HG03139 (cell line): ENCODE results near the gene CST3.
"Not testable (repeated sequence)": the region's sequence is repeated elsewhere in the genome, so short reads cannot be mapped to it uniquely, and the experiment has no call there.

Experiments
- ATAC-seq: cut with Tn5 transposase; IDR thresholded peaks from one replicate; pipeline ENCODE4 v1.9.1; 2021; ENCODE audit not compliant: unreplicated experiment

The CST3 gene

DNA sequence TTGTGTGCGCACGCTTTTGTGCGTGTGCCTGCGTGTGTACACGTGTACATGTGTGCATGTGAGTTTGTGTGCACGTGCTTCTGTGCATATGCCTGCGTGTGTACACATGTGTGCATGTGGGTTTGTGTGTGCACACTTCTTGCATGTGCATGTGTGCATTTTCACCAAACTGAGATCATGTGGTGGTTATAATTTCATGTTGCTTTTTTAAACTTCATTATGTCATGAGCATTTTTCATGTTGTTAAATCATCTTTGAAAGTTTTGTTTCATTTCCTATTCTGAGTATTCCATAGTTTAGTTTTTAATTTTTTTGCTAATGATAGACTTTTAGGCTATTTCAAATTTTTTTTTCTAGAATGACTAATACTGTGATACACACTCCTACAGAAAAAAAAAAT lies 6.4 kb upstream of the CST3 start:
- ATAC-seq, result no peak

GRCh38 chr20:23643659-23644058 lies 5.9 kb upstream of the CST3 start:
- ATAC-seq, result no peak

- ATAC-seq, result no peak
Observed at GRCh38 chr20:23641936-23642751, 4.4 kb upstream of the CST3 start.

GRCh38 chr20:23640671-23641667 lies 3.2 kb upstream of the CST3 start:
- ATAC-seq, result no peak

DNA sequence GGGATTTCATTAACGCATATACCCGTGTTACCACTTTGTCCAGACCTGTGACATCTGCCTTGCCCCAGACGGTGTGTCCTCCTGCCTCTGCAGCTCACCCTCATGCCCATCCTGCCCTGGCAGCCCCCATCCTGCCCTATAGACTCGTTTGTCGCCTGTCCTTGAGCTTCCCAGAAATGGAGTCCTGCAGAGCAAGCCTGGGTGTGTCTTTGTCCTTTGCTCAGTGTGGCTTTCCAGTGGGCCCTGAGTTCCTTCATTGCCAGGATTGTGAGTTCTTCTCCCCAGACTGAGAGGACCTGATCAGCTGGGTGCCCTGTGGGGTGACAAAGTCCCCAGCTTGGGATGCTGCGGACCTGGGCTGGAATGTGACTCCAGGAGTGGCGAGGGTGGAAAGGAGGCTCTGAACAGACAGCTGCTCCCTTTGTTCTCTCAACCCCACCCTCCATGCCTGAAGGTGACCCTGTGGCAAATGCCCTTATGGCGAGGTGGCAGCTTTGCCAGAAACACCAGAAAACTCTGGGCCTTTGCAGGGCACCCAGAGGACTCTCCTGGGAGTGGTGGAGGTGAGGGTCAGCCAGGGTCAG lies 2.4 kb upstream of the CST3 start:
- no peak for ATAC-seq

GRCh38 chr20:23639490-23639958 lies 1.8 kb upstream of the CST3 start:
- ATAC-seq, result no peak

GRCh38 chr20:23638309-23638708 lies 554 bp upstream of the CST3 start:
- ATAC-seq, result no peak

- no peak for ATAC-seq
Observed at GRCh38 chr20:23636908-23637281, 860 bp downstream of the CST3 start.

DNA sequence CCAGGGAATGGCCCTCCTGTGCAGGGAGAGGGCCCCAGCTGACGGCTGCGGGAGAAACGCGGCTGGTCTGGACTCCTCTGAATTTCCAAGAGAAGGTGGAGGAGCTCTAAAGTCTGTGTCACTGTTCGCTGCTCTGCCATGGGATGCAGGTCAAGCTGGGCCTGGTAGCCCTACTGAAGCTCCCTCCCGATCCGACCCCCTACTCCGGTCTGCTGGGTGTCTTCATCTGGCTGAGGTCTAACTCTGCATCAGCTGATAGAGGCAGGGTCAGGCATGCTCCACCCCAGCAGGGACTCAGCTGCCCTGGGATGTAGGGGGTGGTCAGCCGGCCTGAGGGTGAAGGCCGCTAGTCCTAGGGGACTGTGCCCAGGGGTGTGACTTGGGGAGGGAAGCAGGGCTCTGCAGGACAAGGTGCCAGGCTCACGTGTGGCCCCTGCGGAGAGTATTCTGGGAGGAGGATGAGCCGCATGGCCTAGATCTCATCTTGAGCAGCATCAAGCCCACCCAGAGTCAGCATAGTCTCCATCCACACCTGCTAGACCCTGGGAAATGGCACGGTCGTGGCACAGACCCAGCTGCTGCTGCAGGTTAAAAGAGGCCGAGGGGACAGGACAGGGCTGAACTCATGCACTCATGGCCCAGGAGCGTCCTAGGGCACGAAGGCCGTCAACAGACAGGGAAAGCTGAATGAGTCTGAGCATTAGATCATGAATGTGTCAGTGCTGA lies 1.4 kb downstream of the CST3 start:
- no peak for ATAC-seq

- ATAC-seq, result not testable (repeated sequence)
Observed at GRCh38 chr20:23635768-23636090, 2.0 kb downstream of the CST3 start.

DNA sequence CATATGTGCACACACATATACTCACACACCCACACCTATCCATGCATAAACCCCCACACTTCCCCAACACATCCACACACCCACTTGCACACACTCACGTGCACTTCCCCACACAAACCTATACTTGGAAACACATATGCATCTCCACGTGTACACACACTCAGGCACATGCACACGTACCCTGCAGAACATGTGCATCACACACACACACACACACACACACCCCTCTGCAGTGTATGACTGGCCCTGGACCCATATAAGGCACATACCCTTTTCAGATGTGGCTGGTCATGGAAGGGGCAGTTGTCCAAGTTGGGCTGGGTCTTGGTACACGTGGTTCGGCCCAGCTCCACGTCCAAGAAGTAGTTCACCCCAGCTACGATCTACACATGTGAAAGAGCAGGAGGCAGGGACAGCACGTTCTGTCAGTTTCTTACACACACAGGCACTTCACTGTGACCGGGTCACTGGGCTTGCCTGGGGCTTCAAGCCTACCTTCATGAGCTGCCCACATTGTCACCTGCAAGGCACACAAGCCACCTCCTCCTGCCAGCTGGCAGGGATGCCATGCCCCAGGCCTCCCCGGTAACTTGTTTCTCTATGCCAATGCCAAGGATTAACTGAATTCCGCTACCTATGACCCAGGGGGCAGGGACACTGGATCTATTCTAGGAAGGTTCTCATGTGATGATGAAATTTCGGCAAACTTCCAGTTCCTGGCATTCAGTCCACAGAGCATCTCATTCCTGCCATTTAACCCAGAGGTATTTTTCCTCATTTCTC lies 2.6 kb downstream of the CST3 start:
- no peak for ATAC-seq

DNA sequence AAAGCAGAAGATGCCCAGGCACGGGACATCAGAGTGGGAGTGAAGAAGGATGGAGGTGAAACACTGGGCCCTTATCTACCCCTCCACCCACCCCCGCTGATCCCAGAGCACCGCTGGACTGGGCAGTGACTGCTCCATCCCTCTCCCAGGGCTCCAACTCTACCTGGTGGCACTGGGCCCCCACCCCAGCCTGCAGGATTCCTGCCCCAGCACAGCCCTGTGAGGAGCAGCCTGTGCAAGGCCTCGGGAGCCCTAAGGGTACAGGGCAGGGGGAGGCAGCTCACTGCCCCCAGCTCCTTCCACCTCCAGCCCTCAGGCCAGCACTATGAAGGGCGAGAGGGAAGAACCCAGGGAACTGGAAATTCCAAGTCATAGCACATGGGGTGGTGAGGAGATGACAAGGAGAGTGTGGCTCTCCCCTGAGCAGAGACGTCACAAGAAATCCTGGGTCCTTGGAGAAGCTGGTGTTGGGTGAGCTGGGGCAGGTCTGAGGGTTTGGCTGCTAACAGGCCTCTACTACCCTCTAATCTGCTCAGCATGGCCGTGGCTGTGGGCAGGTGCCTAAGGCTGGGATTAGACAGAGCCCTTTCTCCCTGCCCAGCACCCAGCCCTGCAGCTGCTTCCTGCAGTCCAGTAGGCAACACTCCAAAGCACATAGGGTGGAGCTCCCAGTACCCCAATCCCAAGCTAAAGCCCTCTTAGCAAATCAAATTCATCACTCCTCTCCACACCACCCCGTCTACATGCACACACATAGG lies 3.5 kb downstream of the CST3 start:
- ATAC-seq, result no peak

DNA sequence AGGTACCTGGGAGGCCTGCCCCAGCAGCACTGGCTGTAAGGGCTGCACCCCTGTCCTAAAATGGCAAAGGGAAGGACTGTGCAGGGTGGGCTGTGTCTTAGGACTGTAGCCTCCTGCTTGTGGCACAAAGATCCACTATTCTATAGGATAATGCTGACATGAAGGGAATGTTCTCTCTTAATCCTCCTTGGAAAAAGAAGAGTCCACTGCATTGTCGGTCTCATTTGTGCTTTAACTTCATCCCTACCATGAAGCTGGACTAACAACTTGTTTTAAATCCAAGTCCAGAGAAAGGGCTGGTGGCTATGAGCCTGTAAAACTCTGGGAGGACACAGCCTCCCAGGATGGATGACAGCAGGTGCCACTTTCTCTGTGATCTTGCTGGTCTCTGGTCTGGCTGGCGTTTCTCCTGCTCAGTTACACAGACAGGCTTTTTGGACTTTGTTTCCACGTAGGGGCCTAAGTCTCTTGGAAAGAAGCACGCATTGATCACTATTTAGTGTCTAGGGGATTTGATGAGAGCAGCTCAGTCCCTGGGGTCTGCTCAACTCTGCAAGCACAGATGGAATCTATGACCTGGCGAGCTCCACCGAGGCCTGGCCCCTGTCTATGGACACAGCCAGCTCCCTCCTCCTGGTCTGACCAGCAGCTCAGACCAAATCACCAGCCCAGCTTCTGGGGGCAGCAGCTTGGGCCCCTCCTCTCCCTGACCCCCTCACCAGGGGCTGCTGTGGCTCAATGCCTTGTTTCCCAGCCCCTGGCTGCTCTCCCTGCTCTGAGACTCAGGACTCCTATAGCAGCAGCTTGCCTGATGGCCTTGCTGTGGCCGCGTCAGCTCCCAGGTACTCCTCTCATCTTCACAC lies 4.8 kb downstream of the CST3 start:
- no peak for ATAC-seq

DNA sequence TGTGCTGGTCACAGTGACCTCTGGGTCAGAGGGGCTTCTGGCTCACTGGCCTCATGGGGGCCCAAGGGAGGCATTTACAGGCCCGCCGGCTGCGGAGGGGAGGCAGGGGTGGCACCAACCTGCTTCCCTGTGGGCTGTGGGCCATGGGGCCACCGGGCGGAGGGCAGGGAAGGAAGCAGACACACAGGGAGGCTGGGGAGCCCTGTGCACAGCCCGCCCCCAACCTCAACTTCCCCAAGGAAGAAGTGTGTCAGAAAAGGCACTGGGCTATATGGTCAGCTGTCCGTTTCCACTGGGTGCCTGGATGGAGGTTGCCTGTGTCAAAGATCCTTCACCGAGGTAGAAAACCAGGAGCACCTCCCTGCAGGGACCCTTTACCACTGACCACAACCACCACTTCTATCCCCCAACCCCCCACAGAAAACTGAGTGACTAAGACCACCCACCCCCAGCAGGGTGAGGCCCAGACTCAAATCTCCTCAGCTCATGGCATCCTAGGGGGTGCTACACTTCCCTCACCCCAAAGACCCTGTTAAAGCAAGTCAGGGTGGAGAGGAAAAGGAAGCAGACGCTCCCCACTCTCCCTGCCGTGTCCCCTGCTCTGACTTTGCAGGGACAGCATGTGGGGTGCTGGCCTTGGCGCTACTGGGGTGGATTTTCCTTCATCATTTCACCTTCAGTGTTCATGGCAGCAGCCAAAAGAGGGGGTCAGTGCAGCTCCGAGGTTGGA lies 5.6 kb downstream of the CST3 start:
- ATAC-seq, result no peak

DNA sequence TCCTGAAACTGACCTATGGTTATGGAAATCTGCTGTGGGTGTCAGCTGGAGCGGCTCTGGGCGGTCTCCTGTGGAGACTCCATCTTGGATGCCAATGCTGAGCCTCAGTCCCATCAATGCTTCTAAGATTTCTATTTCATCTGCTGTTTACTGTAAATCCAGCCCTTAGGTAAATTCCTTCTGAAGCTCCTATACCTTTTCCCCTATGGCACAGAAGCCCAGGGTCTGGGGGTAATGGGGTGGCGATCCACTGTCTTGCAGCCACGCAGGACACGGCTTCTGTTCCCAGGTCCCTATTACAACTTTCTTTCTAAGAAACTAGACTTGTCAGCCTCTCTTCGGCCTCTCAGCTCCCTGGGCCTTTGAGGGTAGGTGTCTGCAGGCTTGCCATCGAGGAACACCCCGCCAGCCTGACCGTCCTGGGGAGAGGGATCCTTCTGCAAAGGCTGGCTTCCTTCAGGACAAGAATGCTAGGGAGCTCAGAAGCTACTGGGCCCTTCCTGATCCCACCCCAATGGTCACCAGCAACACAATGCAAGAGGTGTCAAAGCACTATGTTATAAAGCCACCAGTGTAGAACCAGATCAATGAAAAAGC lies 6.4 kb downstream of the CST3 start:
- no peak for ATAC-seq

GRCh38 chr20:23630392-23630849 lies 7.3 kb downstream of the CST3 start:
- ATAC-seq, result no peak
